H1 (cell line): ENCODE data around the gene PRMT5. TPM values are rescaled to one million over a fixed set of nuclear protein-coding genes. Genes with fewer than 3 reads are reported as not detected.

Experiments
- NRF1 ChIP-seq: IDR thresholded peaks from 2 replicates; pipeline ENCODE4 v1.6.1; 2011; ENCODE audit warnings: mild to moderate bottlenecking, low read depth, low read length, improper control_type of control experiment
- polyA plus RNA-seq, 7 experiments: library from polyadenylated mRNA; depleted of rRNA in 3 of 7; stranded (reverse) in 5 of 7; unstranded in 2 of 7; fragments of >200 nt in 5 of 7; fragments of 200-250 nt in 2 of 7; gene quantifications; 1 replicate in 5 of 7; 2 replicates in 1 of 7; 4 replicates in 1 of 7; pipeline versions ENCODE4 v1.2.1 to v1.2.3, GENCODE V29; 2011 to 2013; ENCODE audit warnings: missing spikeins in 2 of 7, mixed read lengths in 2 of 7
- total RNA-seq: library from RNA; stranded (reverse); fragmentation: NEBNext Ultra II Directional; extraction: Animal tissue kit (Norgen Biotek cat#: 25700); gene quantifications from 2 replicates; pipeline ENCODE4 v1.2.1, GENCODE V29; 2021

The PRMT5 gene
- total and polyA plus RNA-seq, 2 of the 8 experiments (the other 6 are each of a cell fraction or from before 2014, with no cell fraction given), result 171 to 402 TPM

GRCh38 chr14:22875003-22875747 lies 54.0 kb downstream of the PRMT5 start (continued):
- TF ChIP-seq NRF1, result no peak
